Lower leg skin (tissue), 4 donors: ENCODE measurements around the gene METTL4. TPM values are rescaled to one million over a fixed set of nuclear protein-coding genes. Genes with fewer than 3 reads are reported as not detected.

ENCODE experiments used
- DNase-seq, 2 donors: peaks; one replicate each; pipeline ENCODE4 v3.0.0-alpha.2; 2019; ENCODE audit warnings: low spot score in 2 of 2
- H3K4me3 ChIP-seq: fragments of 200-600 bp; sonication (generic); 2 replicates; pipeline ENCODE4 v1.5.1; 2017; ENCODE audit warnings: mild to moderate bottlenecking, low read depth; ENCODE audit not compliant: poor library complexity, severe bottlenecking
- POLR2A ChIP-seq, 2 donors: fragments of 450-650 bp; IDR thresholded peaks; one replicate each; pipeline ENCODE4 v1.6.1; 2016 to 2017; ENCODE audit warnings: antibody characterized with exemption in 2 of 2, mild to moderate bottlenecking in 1 of 2, moderate library complexity in 1 of 2
- WGBS, 2 donors: methylation state at CpG; one replicate each; pipeline ENCODE4 v1.1.5; 2018; 5-methylcytosine and 5-hydroxymethylcytosine counted together
- intact Hi-C: fragments of 100-400 bp; cut with DNase I; formaldehyde crosslinking; loops from one replicate; pipeline ENCODE4 v1.15.0; 2023; ENCODE audit warnings: low total_unique reads
- total RNA-seq, 4 donors: library from RNA; depleted of rRNA; stranded (reverse); fragments of >200 nt; gene quantifications; one replicate each; pipeline ENCODE4 v1.1.0, GENCODE V29; 2016
- TF ChIP-seq, protein P1 (sequence below), 3 donors: fragments of 450-650 bp; IDR thresholded peaks; one replicate each; pipeline ENCODE4 v1.5.1; 2016; ENCODE audit warnings: antibody characterized with exemption in 3 of 3, mild to moderate bottlenecking in 3 of 3, moderate library complexity in 2 of 3

Gene METTL4, protein sequence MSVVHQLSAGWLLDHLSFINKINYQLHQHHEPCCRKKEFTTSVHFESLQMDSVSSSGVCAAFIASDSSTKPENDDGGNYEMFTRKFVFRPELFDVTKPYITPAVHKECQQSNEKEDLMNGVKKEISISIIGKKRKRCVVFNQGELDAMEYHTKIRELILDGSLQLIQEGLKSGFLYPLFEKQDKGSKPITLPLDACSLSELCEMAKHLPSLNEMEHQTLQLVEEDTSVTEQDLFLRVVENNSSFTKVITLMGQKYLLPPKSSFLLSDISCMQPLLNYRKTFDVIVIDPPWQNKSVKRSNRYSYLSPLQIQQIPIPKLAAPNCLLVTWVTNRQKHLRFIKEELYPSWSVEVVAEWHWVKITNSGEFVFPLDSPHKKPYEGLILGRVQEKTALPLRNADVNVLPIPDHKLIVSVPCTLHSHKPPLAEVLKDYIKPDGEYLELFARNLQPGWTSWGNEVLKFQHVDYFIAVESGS
- total RNA-seq = 1 to 10 TPM; 2.1 to 6.0 (median 4.0) TPM

DNA sequence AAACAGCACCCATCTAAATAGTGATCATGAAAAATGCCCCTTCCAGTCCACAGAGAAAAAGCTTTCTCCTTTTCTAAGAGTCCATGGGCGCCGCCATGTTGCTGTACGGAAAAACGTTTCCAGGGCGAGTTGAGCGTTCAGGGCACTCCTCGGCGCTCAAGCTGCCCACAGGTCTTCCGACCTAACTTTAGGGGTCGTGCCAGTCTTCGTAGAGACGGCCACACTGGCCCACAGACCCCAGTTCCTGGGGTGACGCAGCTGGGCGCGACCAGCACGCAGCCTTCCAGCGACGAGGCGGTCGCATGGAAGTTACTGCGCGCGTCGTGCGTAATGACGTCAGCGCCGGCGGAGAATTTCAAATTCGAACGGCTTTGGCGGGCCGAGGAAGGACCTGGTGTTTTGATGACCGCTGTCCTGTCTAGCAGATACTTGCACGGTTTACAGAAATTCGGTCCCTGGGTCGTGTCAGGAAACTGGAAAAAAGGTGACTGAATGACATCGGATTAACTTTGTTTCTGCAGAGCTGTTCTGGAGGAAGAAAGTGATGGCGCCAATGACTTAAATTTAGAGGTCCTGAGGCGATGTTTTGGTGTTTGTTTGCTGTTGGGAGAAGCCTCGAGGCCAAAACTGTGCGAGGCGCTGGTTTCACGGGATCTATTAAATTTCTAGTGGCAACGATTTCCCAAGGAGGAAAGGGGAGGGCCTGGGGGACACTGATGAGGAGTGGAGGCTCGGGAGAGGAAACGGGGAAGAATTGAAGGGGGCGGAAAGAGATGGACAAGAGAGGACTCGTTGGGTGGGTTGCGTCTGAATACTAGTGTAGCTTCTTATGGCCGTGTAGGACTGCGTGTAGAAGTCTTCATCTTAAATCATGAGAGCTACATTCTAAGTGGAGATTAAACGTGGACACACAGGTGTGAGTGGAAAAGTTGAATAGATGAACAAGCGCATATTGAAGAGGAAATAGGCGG is at the start of gene METTL4, which contains the start of gene NDC80:
Gene METTL4 (minus strand): TSS at position 306 of the 971 bp plus-strand sequence. CDS start 4,289 bp downstream, outside the sequence.
Gene NDC80 (plus strand): TSS at position 358 of the 971 bp plus-strand sequence. CDS start 1,429 bp downstream, outside the sequence.
- H3K4me3 ChIP-seq = peak within 1 kb of the TSS; percentile 68
- WGBS, 2 donors = 0 to 1% methylated on average over 55 of the region's 55 CpGs
- TF ChIP-seq, protein P1, sequence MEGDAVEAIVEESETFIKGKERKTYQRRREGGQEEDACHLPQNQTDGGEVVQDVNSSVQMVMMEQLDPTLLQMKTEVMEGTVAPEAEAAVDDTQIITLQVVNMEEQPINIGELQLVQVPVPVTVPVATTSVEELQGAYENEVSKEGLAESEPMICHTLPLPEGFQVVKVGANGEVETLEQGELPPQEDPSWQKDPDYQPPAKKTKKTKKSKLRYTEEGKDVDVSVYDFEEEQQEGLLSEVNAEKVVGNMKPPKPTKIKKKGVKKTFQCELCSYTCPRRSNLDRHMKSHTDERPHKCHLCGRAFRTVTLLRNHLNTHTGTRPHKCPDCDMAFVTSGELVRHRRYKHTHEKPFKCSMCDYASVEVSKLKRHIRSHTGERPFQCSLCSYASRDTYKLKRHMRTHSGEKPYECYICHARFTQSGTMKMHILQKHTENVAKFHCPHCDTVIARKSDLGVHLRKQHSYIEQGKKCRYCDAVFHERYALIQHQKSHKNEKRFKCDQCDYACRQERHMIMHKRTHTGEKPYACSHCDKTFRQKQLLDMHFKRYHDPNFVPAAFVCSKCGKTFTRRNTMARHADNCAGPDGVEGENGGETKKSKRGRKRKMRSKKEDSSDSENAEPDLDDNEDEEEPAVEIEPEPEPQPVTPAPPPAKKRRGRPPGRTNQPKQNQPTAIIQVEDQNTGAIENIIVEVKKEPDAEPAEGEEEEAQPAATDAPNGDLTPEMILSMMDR (IDR thresholded peaks at IDR 0.05) = no peak
- no peak for TF ChIP-seq POLR2A (IDR thresholded peaks at IDR 0.05)
- intact Hi-C loops = no loop called here
- peak; percentile 68 to 97 for DNase-seq

DNA sequence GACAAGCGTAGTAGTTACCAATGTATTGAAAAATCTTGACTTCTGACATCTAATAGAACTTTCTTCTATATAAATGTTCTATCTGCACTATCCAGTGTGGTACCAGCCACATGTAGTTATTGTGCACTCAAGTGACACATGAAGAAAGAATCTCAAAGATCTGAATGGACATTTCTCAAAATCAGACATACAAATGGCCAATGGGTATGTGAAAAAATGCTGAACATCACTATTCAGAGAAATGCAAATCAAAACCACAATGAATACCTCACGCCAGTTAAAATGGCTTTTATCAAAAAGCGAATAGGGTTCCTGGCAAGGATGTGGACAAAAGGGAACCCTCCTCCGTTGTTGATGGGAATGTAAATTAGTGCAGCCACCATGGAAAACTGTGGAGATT is 46.7 kb upstream of the METTL4 start:
- WGBS, 2 donors = 93 to 97% methylated on average over 4 of the region's 4 CpGs
- TF ChIP-seq, protein P1 (IDR thresholded peaks at IDR 0.05) = no peak
- no peak for TF ChIP-seq POLR2A (IDR thresholded peaks at IDR 0.05)
- H3K4me3 ChIP-seq = no peak overlapping the region
- no peak for DNase-seq
- intact Hi-C loops = no loop called here

DNA sequence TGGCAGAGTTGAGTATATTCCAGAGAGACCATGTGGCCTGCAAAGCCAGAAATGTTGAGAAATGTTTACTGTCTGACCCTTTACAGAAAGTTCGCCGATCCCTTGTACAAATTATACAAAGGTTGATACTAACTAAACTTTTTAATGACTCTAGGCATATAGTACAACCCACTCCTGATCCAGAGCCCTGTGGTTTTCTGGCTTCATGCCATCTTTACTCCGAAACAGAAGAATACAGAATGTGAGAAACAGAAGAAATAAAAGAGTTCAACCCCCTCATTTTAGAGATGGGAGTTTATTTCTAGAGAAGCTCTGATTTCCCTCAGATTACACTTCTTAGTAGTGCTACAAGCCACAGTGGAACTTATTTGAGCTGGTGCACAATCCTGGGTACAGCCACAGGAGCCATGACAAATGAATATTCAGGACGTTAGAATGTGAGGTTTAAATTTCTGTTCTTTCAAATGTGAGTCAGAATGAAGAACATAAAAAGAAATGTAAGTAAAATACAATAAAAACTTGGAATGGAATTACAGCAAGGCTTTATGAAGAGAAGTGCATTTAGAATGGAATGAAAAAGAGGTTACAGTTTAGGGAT is 46.2 kb upstream of the METTL4 start:
- intact Hi-C loops = no loop called here
- H3K4me3 ChIP-seq = no peak overlapping the region
- no peak for TF ChIP-seq POLR2A (IDR thresholded peaks at IDR 0.05)
- TF ChIP-seq, protein P1 (IDR thresholded peaks at IDR 0.05) = no peak
- 84 to 90% methylated on average over 4 of the region's 4 CpGs for WGBS, 2 donors
- no peak for DNase-seq

DNA sequence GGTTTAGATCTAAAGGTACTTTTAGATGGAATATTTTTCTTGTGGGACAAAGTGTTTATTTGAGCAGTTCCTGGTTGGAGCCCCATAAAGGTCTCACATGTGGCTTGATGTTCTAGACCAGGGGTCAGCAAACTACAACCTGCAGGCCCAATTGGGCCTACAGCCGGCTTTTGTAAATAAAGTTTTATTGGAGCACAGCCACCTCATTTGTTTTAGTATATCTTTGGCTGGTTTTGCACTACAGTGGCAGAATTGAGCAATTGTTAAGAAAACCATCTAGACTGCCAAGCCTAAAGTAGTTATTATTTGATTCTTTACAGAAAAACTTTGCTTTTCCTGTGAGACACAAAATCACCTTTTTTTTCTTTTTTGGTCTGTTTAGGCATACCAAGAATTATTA is 41.7 kb upstream of the METTL4 start:
- no peak for DNase-seq
- 86 to 94% methylated on average over 1 of the region's 1 CpG for WGBS, 2 donors
- intact Hi-C loops = no loop called here
- TF ChIP-seq POLR2A (IDR thresholded peaks at IDR 0.05) = no peak
- TF ChIP-seq, protein P1 (IDR thresholded peaks at IDR 0.05) = no peak
- H3K4me3 ChIP-seq = no peak overlapping the region

DNA sequence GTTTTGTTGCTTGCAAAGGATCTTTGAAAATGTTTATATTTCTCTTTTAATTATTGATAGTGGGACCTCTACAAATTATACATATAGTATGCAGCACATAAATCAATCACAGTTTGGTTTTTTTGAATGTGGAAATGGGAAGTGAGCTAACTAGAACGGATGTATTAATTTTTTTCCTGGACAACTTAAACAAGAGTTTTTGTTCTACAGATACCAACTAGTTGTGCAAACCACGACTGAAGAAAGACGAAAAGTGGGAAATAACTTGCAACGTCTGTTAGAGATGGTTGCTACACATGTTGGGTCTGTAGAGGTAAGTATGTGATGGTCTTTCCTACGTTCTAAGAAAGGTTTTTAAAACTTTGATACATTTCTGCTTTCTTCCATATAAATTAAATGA is 39.2 kb upstream of the METTL4 start:
- intact Hi-C loops = no loop called here
- no peak overlapping the region for H3K4me3 ChIP-seq
- WGBS, 2 donors = 79 to 88% methylated on average over 5 of the region's 5 CpGs
- DNase-seq = no peak
- TF ChIP-seq, protein P1 (IDR thresholded peaks at IDR 0.05) = no peak
- TF ChIP-seq POLR2A (IDR thresholded peaks at IDR 0.05) = no peak
